Gastroesophageal sphincter (tissue), 4 donors: Measurements from ENCODE around the gene DNAH8. TPM values are rescaled to one million over a fixed set of nuclear protein-coding genes. Genes with fewer than 3 reads are reported as not detected.

Source experiments
- ATAC-seq: fragments of 150-250 bp; one replicate; pipeline ENCODE4 v1.9.1; 2016; ENCODE audit warnings: mild to moderate bottlenecking, moderate library complexity
- H3K27ac ChIP-seq, 4 donors: fragments of 200-600 bp; sonication (generic) in 3 of 4; 1 replicate in 3 of 4; 2 replicates in 1 of 4; pipeline ENCODE4 v1.5.1; 2016 to 2019
- H3K27me3 ChIP-seq: fragments of 200-600 bp; sonication (generic); one replicate; pipeline ENCODE4 v1.5.1; 2019
- H3K36me3 ChIP-seq, 2 donors: fragments of 200-600 bp; sonication (generic); one replicate each; pipeline ENCODE4 v1.5.1; 2019; ENCODE audit warnings: control low read depth in 1 of 2
- H3K4me1 ChIP-seq, 3 donors: fragments of 200-600 bp; sonication (generic); 1 replicate in 2 of 3; 2 replicates in 1 of 3; pipeline ENCODE4 v1.5.1; 2016 to 2019; ENCODE audit warnings: control low read depth in 2 of 3
- H3K4me3 ChIP-seq, 2 donors: fragments of 200-600 bp; sonication (generic); one replicate each; pipeline ENCODE4 v1.5.1; 2019; ENCODE audit warnings: mild to moderate bottlenecking in 1 of 2, moderate library complexity in 1 of 2
- H3K9me3 ChIP-seq, 3 donors: fragments of 200-600 bp; sonication (generic); one replicate each; pipeline ENCODE4 v1.5.1; 2017 to 2019; ENCODE audit warnings: control low read depth in 2 of 3
- EP300 ChIP-seq: sonication (generic); formaldehyde crosslinking; IDR thresholded peaks from one replicate; pipeline ENCODE4 v1.6.1; 2017; ENCODE audit warnings: antibody characterized with exemption, mild to moderate bottlenecking
- POLR2A ChIP-seq, 2 donors: fragments of 450-650 bp; IDR thresholded peaks; one replicate each; pipeline ENCODE4 v1.6.1; 2017; ENCODE audit warnings: antibody characterized with exemption in 2 of 2, mild to moderate bottlenecking in 2 of 2, moderate library complexity in 1 of 2
- POLR2AphosphoS5 ChIP-seq: sonication (generic); formaldehyde crosslinking; IDR thresholded peaks from one replicate; pipeline ENCODE4 v1.6.1; 2017; ENCODE audit warnings: antibody characterized with exemption
- WGBS, 2 donors: methylation state at CpG; one replicate each; pipeline ENCODE4 v1.1.5; 2018; ENCODE audit warnings: low coverage in 1 of 2; 5-methylcytosine and 5-hydroxymethylcytosine counted together
- total RNA-seq, 4 donors: library from RNA; depleted of rRNA; stranded (reverse); fragments of >200 nt; gene quantifications; one replicate each; pipeline ENCODE4 v1.1.0, GENCODE V29; 2016
- TF ChIP-seq, protein P1 (sequence below), 4 experiments: fragments of 200-600 bp in 2 of 4; fragments of 450-650 bp in 2 of 4; sonication (generic) in 1 of 4; IDR thresholded peaks; one replicate each; pipeline ENCODE4 v1.5.1; 2017 to 2019; ENCODE audit warnings: antibody characterized with exemption in 4 of 4, mild to moderate bottlenecking in 2 of 4, moderate library complexity in 2 of 4

Gene DNAH8
- total RNA-seq, 4 donors from 2014 or later: not detected

DNA sequence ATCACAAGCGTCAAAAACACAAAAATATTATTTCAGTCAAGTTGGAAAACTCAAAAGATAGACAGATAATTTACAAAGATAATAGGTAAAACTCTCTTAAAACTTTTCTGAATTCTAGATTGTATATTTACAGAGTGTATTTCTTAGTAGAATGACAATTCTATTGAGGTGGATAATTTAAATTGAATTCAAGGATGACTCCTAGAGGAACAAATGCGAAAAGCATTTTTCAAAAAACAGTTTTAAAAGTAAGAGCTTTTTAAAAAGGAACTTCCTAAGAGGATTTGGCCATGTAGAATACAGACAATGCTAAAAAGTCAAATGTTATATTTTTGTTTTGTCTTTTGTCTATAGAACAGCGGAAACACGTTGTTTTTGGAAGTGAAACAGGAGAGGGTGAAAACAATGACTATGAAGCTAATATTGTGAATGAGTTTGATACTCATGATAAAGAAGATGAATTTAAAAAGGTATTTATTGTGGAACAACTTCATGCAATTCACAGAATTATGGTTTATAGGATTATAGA is 90.1 kb downstream of the DNAH8 start:
- Histone ChIP-seq H3K27ac (no peak overlapping the region), H3K9me3 (no peaks in the 10 kb centered on the region), H3K4me3 (no peak overlapping the region), H3K4me1 (no peaks in the 10 kb centered on the region), H3K27me3 (peaks cover 51% of the 10 kb centered on the region), H3K36me3 (no peaks in the 10 kb centered on the region)
- 72 to 76% methylated on average over 4 of the region's 4 CpGs for WGBS, 2 donors
- TF ChIP-seq POLR2A (IDR thresholded peaks at IDR 0.05): no peak
- TF ChIP-seq EP300: no peak
- TF ChIP-seq, protein P1, sequence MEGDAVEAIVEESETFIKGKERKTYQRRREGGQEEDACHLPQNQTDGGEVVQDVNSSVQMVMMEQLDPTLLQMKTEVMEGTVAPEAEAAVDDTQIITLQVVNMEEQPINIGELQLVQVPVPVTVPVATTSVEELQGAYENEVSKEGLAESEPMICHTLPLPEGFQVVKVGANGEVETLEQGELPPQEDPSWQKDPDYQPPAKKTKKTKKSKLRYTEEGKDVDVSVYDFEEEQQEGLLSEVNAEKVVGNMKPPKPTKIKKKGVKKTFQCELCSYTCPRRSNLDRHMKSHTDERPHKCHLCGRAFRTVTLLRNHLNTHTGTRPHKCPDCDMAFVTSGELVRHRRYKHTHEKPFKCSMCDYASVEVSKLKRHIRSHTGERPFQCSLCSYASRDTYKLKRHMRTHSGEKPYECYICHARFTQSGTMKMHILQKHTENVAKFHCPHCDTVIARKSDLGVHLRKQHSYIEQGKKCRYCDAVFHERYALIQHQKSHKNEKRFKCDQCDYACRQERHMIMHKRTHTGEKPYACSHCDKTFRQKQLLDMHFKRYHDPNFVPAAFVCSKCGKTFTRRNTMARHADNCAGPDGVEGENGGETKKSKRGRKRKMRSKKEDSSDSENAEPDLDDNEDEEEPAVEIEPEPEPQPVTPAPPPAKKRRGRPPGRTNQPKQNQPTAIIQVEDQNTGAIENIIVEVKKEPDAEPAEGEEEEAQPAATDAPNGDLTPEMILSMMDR (IDR thresholded peaks at IDR 0.05): no peak
- no peak for TF ChIP-seq POLR2AphosphoS5
- no peak for ATAC-seq

DNA sequence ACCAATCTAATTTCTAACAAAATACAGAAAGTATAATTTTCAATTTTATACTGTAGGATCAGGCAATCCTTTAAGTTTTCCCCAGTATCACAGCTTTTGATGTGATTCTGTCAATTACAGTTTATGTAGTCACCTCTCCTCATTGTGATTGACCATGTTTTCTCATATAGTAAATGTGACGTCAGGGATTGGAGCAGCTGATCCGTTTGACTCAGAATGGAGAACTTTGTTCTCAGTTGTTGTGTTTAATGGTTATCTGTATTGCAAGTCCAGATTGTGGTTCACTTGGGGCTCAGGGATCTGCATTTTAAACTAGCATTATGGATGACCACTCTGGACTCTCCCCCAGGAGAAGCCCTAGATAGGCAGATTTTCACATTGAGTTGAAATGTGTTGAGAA is 90.6 kb downstream of the DNAH8 start:
- TF ChIP-seq POLR2AphosphoS5 (no peak), EP300 (no peak), POLR2A (IDR thresholded peaks at IDR 0.05) (no peak)
- TF ChIP-seq, protein P1 (IDR thresholded peaks at IDR 0.05): no peak
- H3K9me3 ChIP-seq: no peaks in the 10 kb centered on the region
- H3K36me3 ChIP-seq: no peaks in the 10 kb centered on the region
- H3K27ac ChIP-seq: no peak overlapping the region
- WGBS, 2 donors: 35 to 49% methylated on average over 2 of the region's 2 CpGs
- H3K27me3 ChIP-seq: peaks cover 46% of the 10 kb centered on the region
- no peaks in the 10 kb centered on the region for H3K4me1 ChIP-seq
- H3K4me3 ChIP-seq: no peak overlapping the region
- ATAC-seq: no peak

DNA sequence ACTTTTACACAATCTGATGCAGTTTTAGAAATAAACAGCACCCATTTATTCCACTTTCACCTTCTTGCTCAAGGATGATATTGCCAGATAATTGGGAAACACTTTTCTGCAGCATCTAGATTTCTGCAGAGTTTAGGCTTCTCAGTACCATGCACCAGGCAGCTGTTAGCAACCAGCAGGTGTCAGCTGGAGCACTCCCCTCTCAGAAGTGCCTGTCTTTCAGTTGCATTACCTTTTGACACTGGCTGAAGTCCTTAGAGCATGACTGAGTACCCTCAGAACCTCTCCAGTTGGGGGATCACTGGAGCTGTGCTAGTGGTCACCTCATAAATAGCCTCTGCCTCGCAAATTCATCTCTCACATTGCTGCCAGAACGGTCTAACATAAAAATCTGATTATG is 91.2 kb downstream of the DNAH8 start:
- Histone ChIP-seq H3K27me3 (peaks cover 45% of the 10 kb centered on the region), H3K27ac (no peak overlapping the region), H3K4me1 (no peaks in the 10 kb centered on the region), H3K36me3 (no peaks in the 10 kb centered on the region), H3K9me3 (no peaks in the 10 kb centered on the region), H3K4me3 (no peak overlapping the region)
- TF ChIP-seq POLR2A (IDR thresholded peaks at IDR 0.05) (no peak), EP300 (no peak), POLR2AphosphoS5 (no peak)
- TF ChIP-seq, protein P1 (IDR thresholded peaks at IDR 0.05): no peak
- ATAC-seq: no peak
- WGBS, 2 donors: 60% methylated on average over 2 of the region's 2 CpGs; no CpG with 5 or more reads in 1 of the 2 donors

DNA sequence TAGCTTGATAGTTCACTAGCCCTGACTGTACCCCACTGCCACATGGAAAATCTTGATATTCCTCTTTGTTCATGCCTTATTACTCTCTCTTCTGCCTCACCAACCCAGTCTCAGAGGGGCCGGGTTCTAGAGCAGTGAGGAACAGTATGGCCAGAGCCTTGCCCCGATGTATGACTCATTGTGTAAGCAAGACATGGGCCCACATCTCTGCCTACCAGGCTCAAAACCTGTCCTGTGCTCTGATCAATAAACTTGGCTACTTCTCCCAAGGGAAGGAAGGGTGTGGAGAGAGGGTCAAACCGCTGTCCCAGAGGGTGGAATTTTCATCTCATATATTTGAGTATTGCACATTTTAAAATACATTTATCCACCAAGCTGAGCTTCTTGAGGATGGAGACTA is 91.7 kb downstream of the DNAH8 start:
- H3K9me3 ChIP-seq: no peaks in the 10 kb centered on the region
- WGBS, 2 donors: 86 to 100% methylated on average over 3 of the region's 3 CpGs
- no peaks in the 10 kb centered on the region for H3K4me1 ChIP-seq
- TF ChIP-seq POLR2A (IDR thresholded peaks at IDR 0.05): no peak
- TF ChIP-seq EP300: no peak
- TF ChIP-seq POLR2AphosphoS5: no peak
- TF ChIP-seq, protein P1 (IDR thresholded peaks at IDR 0.05): no peak
- no peak for ATAC-seq
- H3K27ac ChIP-seq: no peak overlapping the region
- H3K27me3 ChIP-seq: peaks cover 40% of the 10 kb centered on the region
- no peaks in the 10 kb centered on the region for H3K36me3 ChIP-seq
- H3K4me3 ChIP-seq: no peak overlapping the region

DNA sequence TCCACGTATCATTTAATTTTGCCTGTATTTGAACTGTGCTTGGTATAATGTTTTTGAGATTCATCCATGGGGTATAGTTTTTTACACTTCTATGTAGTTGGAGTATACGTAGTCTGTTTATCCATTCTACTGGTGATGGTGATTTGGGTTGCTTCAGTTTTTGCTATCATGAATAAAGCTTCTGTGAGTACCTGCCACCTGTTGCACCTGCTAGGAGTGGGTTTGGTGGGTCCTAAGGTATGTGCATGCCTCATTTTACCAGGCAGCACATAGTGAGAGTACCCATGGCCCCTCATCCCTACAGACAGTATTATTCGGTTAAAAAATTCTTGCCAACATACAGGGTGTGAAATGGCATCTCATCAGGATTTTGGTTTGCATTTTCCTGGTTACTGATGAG is 92.9 kb downstream of the DNAH8 start:
- Histone ChIP-seq H3K9me3 (no peaks in the 10 kb centered on the region), H3K27me3 (peaks cover 42% of the 10 kb centered on the region), H3K27ac (no peak overlapping the region), H3K4me3 (no peak overlapping the region), H3K36me3 (no peaks in the 10 kb centered on the region), H3K4me1 (no peaks in the 10 kb centered on the region)
- no peak for ATAC-seq
- WGBS, 2 donors: 66 to 70% methylated on average over 2 to 3 of the region's 3 CpGs
- TF ChIP-seq POLR2A (IDR thresholded peaks at IDR 0.05) (no peak), POLR2AphosphoS5 (no peak), EP300 (no peak)
